ENCODE data around the gene ARHGAP25.

DNA sequence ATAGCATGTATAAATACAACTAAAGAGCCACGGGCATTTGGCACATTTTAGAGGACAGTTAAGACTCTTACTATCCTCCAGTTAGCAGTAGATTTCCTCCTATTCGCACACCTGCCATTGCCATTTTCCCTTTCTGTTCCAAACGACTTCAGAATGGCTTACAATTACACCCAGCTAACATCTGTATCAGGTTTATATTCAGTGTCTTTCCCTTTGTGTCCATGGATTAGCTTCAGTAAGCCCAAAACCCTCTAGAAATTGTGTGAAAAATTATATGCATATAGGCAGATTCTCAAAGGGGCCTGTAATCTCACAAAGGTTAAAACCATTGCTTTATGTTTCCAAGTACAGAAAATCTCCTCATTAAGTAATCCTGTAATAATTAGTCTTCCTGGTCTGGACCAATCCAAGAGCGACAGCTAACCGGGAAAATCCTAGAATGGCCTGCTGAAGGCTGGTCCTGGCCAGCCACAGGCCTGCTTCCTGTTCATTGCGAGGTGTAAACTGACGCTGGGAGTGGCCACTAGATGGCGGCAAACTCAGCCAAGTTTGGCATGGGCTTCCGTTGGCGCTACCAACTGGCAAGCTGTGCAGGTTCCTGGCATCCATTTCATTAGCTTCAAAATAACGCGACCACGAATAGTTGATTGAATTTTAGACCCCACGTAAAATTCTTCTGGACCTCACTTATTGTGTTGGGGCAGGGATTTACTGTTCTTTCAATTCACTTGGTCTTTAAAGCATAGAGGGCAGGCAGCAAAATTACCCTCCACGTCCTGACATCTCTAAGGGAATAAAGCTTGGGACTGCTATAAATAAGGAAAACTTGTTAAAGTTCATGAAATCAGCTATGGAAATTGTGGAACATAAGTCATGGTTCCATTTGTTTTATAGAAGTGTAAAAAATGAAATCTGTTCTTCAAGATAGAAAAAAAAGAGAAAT is 17.1 kb downstream of the ARHGAP25 start:
- peak; percentile 89 to 95 (median 93) for TF ChIP-seq CTCF (IDR thresholded peaks at IDR 0.05)
- no peak for TF ChIP-seq POLR2A (IDR thresholded peaks at IDR 0.05)

Data from body of pancreas (tissue), 4 donors.